GM19099 (cell line): ENCODE measurements around the gene BLNK.
A peak's percentile ranks its signal among the peaks of the same experiment; 100 is the strongest.

Experiments
- POLR2A ChIP-seq: IDR thresholded peaks from 3 replicates; pipeline ENCODE4 v1.6.1; 2011; ENCODE audit warnings: low read depth; ENCODE audit not compliant: insufficient read length; ENCODE audit errors: extremely low read depth

Gene BLNK

GRCh38 chr10:96257944-96258343 is 13.4 kb downstream of the BLNK start:
- peak; percentile 23 for TF ChIP-seq POLR2A

- no peak for TF ChIP-seq POLR2A
These were observed 15.6 kb downstream of the BLNK start for GRCh38 chr10:96255549-96256333.

GRCh38 chr10:96254976-96255375 is 16.4 kb downstream of the BLNK start:
- no peak for TF ChIP-seq POLR2A

GRCh38 chr10:96252730-96253129 is 18.6 kb downstream of the BLNK start:
- TF ChIP-seq POLR2A: no peak

- no peak for TF ChIP-seq POLR2A
These were observed 21.0 kb downstream of the BLNK start for GRCh38 chr10:96250349-96250748.

GRCh38 chr10:96249264-96249663 is 22.1 kb downstream of the BLNK start:
- TF ChIP-seq POLR2A: no peak

GRCh38 chr10:96244354-96244753 is 27.0 kb downstream of the BLNK start:
- TF ChIP-seq POLR2A: no peak

- no peak for TF ChIP-seq POLR2A
These were observed 28.1 kb downstream of the BLNK start for GRCh38 chr10:96243296-96243695.

GRCh38 chr10:96242822-96243221 is 28.5 kb downstream of the BLNK start:
- TF ChIP-seq POLR2A: no peak

- no peak for TF ChIP-seq POLR2A
These were observed 32.4 kb downstream of the BLNK start for GRCh38 chr10:96238646-96239623.

GRCh38 chr10:96236876-96237275 is 34.5 kb downstream of the BLNK start:
- TF ChIP-seq POLR2A: no peak

- no peak for TF ChIP-seq POLR2A
These were observed 35.3 kb downstream of the BLNK start for GRCh38 chr10:96236090-96236478.

GRCh38 chr10:96235326-96236089 is 35.9 kb downstream of the BLNK start:
- TF ChIP-seq POLR2A: no peak

GRCh38 chr10:96233959-96234358 is 37.4 kb downstream of the BLNK start:
- no peak for TF ChIP-seq POLR2A

GRCh38 chr10:96230527-96230926 is 40.8 kb downstream of the BLNK start:
- TF ChIP-seq POLR2A: no peak
